T1000 (cell line): Measurements from ENCODE around the gene SRSF1.
"Not testable (repeated sequence)": the region's sequence is repeated elsewhere in the genome, so short reads cannot be mapped to it uniquely, and the experiment has no call there.

Experiments used
- DNase-seq: peaks from one replicate; lab custom pipeline; 2025; ENCODE audit warnings: mixed read lengths; lab: John Stamatoyannopoulos, UW

SRSF1 gene

DNA sequence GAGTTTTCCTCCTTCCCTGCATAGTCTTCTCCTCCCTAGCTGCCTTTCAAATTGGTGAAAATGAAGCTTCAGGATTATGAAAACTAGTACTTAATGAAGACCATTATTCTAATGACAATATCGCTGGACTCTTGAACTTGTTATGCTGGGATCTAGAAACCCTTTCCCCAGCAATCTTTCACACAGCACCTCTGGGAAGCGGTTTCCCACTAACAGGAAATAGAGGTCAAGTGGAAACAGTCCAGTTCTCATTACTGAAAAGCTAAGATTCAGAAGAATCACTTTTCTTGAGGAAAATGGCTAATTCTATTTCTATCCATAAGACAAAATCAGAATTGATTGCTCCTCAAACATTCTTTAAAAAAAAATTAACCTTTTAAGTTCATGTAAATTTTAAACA, 17.0 kb downstream of the SRSF1 start:
- no peak for DNase-seq

DNA sequence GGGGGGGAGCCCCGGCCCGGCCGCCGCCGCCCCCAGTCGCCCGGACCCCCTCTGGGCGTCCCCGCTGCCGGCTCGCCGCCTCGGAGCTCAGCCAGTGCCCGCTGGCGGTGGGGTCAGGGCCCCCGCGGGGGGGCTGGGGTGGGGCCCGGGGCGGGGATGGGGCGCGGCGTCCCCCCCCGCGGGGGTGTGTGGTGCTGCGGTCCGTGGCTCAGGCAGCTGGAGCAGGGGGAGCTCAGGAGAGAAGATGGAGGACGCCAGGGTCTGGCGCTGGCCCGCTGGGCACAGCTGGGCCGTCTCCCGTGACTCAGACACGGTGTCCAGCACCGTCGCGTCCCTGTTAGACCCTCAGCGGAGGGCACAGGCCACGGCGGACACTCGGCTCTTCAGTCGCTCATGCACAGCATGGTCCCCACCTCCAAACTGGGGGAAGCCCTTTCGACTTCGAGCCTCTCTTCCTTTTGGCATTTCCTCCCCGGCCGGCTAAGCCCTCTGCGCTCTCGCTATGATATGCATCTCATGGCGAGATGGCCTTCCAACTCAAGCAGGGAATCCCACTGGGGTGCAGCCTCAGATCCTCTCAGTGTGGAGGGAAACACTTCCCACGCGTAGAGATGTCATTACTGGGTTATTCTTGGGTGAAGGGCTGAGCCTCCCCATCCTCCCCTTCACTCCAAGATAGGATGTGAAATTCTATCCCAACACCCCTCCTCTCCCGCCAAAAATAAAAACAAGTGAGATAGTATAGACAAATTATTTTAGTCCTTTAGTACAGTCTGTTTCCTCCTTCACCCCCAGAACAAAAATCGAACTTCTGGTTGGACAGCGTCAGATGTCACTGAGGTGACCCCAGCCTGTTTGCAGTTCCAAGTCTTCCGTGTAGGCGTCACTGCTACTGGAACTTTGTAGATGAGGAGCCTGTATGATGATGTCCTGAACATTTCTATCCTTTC, 18.5 kb downstream of the SRSF1 start:
- DNase-seq, result peak; percentile 76

GRCh38 chr17:57987581-57988300, 19.3 kb downstream of the SRSF1 start, which contains the start of gene VEZF1:
TSS of gene VEZF1 (minus strand) at chr17:57988254. CDS start at chr17:57988111, 143 bp downstream.
- peak; percentile 76 for DNase-seq

- peak; percentile 39 for DNase-seq
These were observed 20.0 kb downstream of the SRSF1 start for GRCh38 chr17:57986841-57987580.

- no peak for DNase-seq
These were observed 21.4 kb downstream of the SRSF1 start for GRCh38 chr17:57985675-57985974.

DNA sequence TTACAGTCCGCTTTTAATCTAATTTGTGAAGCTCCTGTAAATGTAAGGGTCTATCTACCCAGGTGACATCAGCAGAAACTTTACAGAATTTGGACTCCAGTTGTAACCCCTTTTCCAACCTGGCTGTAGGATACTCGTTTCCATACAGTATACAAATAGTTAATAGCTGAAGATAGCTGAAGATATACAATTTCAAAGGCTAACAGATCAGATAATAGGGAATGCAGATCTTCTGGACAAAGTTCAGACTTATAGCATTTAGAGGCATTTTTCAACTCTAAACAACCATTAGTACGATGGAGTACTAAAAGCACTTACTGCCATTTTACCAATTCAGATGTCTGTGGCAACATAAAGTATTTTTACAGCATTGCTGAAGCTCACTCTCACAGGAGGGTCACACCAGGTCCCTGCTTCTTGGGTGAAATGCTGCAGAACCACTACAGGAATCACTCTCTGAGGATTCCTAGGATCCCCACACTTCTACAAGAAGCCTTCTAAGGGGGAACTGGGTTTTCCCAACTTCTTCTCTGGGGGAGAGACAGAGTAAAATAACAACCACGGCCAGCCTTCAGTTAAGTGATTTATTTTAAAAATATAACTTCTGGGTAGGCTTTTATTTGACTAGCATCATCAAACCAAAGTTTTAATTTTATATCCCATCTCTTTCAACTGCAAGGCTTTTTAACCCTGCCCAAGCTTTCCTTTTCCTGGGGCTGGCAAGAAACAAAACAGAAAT, 21.9 kb downstream of the SRSF1 start:
- DNase-seq, result no peak

DNA sequence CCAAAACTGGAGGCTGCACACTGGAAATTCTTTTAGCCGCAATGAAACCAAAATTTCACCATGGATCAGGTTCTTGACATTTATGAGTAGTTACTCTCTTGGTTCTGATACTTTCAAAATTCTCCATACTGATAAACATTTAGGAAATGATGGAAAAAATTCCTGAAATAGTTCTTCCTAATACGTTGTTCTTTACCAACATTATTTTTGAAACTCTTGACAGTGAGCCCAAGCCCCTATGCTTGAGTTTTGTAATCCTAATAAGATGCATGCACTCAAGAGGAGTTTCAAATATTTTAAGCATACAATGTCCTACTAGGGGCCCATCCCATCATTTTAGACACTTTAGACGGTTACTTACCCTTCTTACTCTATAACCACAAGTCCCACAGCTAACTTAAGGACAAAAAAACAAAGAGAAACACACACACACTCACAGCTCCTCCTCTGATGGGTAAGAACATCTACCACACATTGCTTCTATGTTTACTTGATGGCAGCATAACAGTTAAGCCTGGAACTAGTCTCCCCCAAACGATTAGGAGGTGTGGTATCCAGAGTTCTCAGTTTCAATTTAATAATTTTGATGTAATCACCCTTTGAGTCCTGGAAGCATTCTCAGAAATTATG, 22.7 kb downstream of the SRSF1 start:
- no peak for DNase-seq

- no peak for DNase-seq
These were observed 23.6 kb downstream of the SRSF1 start for GRCh38 chr17:57983446-57983845.

DNA sequence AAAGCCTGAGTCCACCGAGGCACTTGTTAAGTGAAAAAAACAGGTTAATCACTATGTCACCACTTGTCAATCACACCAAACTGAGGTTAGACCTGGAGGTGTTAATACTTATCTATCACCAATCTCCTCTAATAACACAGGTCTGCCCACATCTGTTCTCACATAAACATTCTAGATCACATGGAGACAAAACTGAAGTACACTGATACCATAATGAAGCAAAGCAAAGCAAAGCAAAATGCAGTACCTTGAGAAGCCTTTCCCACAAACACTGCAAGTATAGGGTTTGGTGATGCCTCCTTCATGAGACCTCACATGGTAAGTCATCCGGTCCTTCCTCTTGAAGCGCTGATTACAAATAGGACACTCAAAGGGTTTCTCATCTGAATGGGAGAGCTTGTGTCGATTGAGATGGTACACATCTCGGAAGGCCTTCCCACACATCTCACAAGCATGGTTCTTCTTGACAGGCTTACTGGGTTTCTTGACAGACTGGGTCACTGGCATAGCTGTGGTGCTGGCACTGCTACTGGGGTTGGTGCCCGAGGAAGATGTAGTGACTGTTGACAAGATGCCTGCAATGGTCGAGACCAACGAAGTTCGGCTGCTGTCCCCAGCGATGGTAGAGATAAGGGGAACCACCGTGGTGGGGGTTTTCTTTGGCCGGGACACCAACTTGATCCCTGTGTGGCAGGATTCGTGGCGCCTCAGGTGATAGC, 24.4 kb downstream of the SRSF1 start:
- DNase-seq, result no peak

DNA sequence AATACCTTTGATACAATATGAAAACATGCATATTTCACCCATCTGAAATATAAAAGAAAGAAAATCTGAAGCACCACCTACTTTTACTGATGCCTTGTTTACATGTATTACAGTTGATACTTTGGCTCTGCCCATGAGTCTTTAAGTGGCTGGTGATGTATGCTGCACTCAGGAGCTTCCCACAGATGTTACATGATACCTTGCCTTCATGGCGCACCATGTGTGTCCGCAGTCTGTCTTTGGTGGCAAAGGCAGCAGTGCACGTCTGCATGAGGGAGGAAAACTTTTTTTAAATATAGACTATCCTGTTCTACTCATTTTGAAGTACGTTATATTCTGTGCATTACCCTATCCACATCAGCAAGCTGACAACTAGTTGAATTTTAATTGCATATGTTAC, 26.5 kb downstream of the SRSF1 start:
- no peak for DNase-seq

DNA sequence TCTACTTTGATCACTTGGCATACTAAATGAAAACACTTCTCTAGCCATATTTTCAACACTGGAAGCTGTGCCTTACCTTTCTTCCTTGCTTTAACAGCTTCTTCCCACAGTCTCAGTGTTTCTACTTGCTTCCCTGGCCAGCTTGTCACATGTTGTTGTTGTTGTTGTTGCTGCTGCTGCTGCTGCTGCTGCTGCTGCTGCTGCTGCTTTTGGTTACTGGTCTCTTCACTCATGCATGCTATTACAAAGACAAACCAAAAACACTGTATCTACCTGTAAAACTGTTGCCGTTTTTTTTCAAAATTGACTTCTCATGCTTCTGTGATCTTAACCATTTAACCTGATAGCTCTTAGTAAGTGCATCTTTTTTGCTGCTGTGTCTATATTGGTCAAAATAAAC, 28.0 kb downstream of the SRSF1 start:
- DNase-seq, result no peak

DNA sequence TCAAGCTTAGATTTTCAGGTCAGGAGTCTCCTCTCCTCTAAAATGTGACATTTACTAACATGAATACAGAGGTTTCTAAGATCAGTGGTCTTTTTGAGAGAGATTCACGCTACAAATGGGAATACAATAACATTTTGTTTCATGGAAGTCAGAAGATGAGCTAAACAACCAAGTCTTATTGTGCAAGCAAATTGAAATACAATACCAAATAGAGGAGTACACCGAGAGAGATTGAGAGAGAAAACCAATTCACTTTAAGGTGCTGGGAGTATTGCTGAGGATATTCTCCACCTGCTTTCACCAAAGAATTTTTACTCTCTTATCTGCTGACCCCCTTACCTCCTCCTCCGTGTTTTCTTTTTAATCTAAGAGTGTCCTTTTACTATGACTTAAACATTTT, 30.5 kb downstream of the SRSF1 start:
- DNase-seq, result no peak

DNA sequence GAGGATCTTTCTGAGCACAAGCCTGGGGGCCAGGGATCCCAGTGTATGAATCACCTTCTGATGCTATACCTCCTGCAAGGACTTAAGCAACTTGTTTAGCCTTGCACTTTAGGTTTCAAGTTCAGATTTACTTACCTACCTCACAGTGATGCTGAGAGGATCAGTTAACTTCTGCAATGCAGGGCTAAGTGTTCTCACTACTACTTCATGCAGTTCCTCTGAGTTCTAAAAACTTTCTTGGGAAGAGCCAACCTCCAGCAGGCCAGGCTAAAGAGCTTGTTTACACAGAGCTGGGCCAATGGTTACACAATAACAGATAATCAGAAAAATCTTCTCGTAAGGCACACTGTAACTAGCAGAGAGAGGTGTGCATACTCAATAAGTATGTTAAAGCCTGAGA, 32.0 kb downstream of the SRSF1 start:
- DNase-seq, result no peak

GRCh38 chr17:57974053-57974824, 32.8 kb downstream of the SRSF1 start:
- not testable (repeated sequence) for DNase-seq

GRCh38 chr17:57972151-57972550, 34.9 kb downstream of the SRSF1 start:
- no peak for DNase-seq

GRCh38 chr17:57971572-57971971, 35.5 kb downstream of the SRSF1 start:
- DNase-seq, result no peak

- no peak for DNase-seq
These were observed 36.3 kb downstream of the SRSF1 start for GRCh38 chr17:57970710-57971109.

- no peak for DNase-seq
These were observed 38.6 kb downstream of the SRSF1 start for GRCh38 chr17:57968456-57968855.

- no peak for DNase-seq
These were observed 40.2 kb downstream of the SRSF1 start for GRCh38 chr17:57966875-57967274.

DNA sequence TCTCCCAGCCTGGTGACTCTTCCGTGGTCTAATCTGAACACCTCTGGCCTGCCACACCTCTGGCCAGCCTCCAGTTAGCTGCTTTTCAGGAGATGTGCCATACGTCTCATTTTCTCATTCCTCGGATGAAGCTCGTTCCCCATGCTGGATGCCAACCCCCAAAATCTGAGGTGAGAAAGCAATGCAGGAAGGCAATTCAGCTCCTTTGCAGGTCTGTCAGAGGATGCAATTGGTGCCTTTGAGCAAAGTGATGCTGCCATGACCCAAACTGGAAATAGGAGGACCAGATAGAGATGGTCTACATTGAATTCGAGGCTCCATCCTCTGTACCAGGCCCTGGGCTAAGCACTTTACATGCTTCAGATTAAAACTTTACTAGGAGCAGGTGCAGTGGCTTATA, 40.8 kb downstream of the SRSF1 start:
- DNase-seq, result no peak
